Measurements from ENCODE around the gene TMC6.

- TF ChIP-seq EZH2 (IDR thresholded peaks at IDR 0.05) (no peak), CTCF (IDR thresholded peaks at IDR 0.05) (no peak)
Observed at GRCh38 chr17:78154903-78155811, 26.6 kb upstream of the TMC6 start.

Data from neural progenitor cell (in vitro differentiated cells).